ENCODE measurements around the gene IKZF1. TPM values are rescaled to one million over a fixed set of nuclear protein-coding genes. Genes with fewer than 3 reads are reported as not detected.

IKZF1 gene
- total RNA-seq, 1 experiment from 2014 or later: 2.3 TPM

DNA sequence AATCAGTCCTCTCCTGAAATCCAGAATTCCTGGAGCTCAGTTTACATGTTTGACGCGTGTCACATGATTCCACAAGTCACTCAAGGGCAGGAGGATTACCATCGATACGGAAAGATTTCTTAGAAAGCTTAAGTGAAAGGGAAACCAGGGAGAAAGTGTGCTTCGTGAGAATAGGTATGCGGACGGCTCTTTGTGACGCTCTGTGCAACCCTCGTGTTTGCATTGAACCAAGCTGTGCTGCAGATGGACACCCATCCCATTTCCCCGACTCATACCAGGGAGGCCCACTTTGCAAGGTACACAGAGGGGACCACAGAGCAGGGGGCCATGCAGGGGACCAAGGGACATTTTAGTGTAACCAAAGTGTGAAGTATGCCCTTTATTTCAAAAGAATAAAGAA lies 43.2 kb downstream of the IKZF1 start:
- no peaks in the 10 kb centered on the region; the same call in 1 of the 2 replicates for H3K27me3 Mint-ChIP-seq (ENCODE audit: low read depth)
- ChIA-PET POLR2A (no interaction called here), CTCF (no interaction called here)
- no peak overlapping the region for H3K27ac Mint-ChIP-seq
- H3K4me1 Mint-ChIP-seq: peaks cover 14% of the 10 kb centered on the region
- H3K4me3 Mint-ChIP-seq: no peak overlapping the region
- DNase-seq (ENCODE audit: low spot score) (no peak), ATAC-seq (no peak)
- TF ChIP-seq, protein P1, sequence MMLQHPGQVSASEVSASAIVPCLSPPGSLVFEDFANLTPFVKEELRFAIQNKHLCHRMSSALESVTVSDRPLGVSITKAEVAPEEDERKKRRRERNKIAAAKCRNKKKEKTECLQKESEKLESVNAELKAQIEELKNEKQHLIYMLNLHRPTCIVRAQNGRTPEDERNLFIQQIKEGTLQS (CRISPR knock-in tag; conservative IDR thresholded peaks at IDR 0.05): no peak
- TF ChIP-seq GABPB1 (CRISPR knock-in tag; IDR thresholded peaks at IDR 0.05): no peak
- TF ChIP-seq, protein P2, sequence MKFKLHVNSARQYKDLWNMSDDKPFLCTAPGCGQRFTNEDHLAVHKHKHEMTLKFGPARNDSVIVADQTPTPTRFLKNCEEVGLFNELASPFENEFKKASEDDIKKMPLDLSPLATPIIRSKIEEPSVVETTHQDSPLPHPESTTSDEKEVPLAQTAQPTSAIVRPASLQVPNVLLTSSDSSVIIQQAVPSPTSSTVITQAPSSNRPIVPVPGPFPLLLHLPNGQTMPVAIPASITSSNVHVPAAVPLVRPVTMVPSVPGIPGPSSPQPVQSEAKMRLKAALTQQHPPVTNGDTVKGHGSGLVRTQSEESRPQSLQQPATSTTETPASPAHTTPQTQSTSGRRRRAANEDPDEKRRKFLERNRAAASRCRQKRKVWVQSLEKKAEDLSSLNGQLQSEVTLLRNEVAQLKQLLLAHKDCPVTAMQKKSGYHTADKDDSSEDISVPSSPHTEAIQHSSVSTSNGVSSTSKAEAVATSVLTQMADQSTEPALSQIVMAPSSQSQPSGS (CRISPR knock-in tag; IDR thresholded peaks at IDR 0.05; ENCODE audit: borderline replicate concordance, low read depth): no peak
- TF ChIP-seq, protein P3, sequence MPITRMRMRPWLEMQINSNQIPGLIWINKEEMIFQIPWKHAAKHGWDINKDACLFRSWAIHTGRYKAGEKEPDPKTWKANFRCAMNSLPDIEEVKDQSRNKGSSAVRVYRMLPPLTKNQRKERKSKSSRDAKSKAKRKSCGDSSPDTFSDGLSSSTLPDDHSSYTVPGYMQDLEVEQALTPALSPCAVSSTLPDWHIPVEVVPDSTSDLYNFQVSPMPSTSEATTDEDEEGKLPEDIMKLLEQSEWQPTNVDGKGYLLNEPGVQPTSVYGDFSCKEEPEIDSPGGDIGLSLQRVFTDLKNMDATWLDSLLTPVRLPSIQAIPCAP (CRISPR knock-in tag; IDR thresholded peaks at IDR 0.05): no peak
- no peak for TF ChIP-seq AR (CRISPR knock-in tag; IDR thresholded peaks at IDR 0.05)
- TF ChIP-seq ZNF671 (CRISPR knock-in tag; IDR thresholded peaks at IDR 0.05): no peak
- no peak for TF ChIP-seq ZBTB43 (CRISPR knock-in tag; IDR thresholded peaks at IDR 0.05)
- no peak for TF ChIP-seq TCF7 (CRISPR knock-in tag; IDR thresholded peaks at IDR 0.05; ENCODE audit: low read depth)
- no peak for TF ChIP-seq ZNF138 (CRISPR knock-in tag; conservative IDR thresholded peaks at IDR 0.05)
- TF ChIP-seq ZNF416 (CRISPR knock-in tag; IDR thresholded peaks at IDR 0.05): no peak
- TF ChIP-seq TEAD4 (CRISPR knock-in tag; IDR thresholded peaks at IDR 0.05): no peak
- TF ChIP-seq ARID4B (CRISPR knock-in tag; IDR thresholded peaks at IDR 0.05; ENCODE audit: borderline replicate concordance): no peak
- no peak for TF ChIP-seq MYBL2 (CRISPR knock-in tag; IDR thresholded peaks at IDR 0.05)
- TF ChIP-seq ZSCAN18 (CRISPR knock-in tag; IDR thresholded peaks at IDR 0.05): no peak
- no peak for TF ChIP-seq ZNF512 (CRISPR knock-in tag; IDR thresholded peaks at IDR 0.05; ENCODE audit: borderline replicate concordance)
- TF ChIP-seq AFF4 (CRISPR knock-in tag; IDR thresholded peaks at IDR 0.05; ENCODE audit: borderline replicate concordance): no peak
- TF ChIP-seq PRRX2 (CRISPR knock-in tag; IDR thresholded peaks at IDR 0.05): no peak
- no peak for TF ChIP-seq ZNF263 (CRISPR knock-in tag; IDR thresholded peaks at IDR 0.05; ENCODE audit: low read depth)
- H3K36me3 Mint-ChIP-seq: no peaks in the 10 kb centered on the region
- H3K9me3 Mint-ChIP-seq: no peaks in the 10 kb centered on the region

Measured in WTC11 (cell line).